ENCODE results near the gene LRRTM3. TPM values are rescaled to one million over a fixed set of nuclear protein-coding genes. Genes with fewer than 3 reads are reported as not detected.

Gene LRRTM3
- total RNA-seq, 1 experiment from 2014 or later, result 0.96 TPM

DNA sequence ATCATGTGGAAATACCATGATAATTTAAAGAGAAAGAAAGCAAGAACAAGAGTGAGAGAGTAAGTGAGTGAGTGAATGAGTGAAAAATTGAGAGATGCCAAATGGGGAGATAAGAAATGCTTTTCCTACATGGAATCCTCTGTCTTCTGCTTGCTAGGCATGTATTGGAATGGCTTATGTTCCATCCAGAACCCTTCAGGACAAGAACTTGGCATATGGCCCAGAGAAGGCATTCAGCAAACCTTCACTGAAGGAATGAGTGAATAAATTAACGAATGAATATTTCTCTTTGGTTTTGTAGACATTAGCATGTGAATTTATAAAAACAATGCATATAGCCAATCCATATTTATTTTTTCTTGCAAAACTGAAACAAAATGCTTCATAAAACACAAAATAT is 162.2 kb downstream of the LRRTM3 start:
- no peaks in the 10 kb centered on the region for H3K9me3 Mint-ChIP-seq
- H4K5ac ChIP-seq (ENCODE audit: insufficient read length, low read depth, low read length), result no peak overlapping the region
- no peak overlapping the region for H2BK5ac ChIP-seq (ENCODE audit: insufficient read length, low read length)
- H3K14ac ChIP-seq (ENCODE audit: insufficient read depth, low read length), result no peak overlapping the region
- no peak overlapping the region for H3K4ac ChIP-seq (ENCODE audit: low read depth, low read length)
- H3K23me2 ChIP-seq (ENCODE audit: insufficient read length, low read depth, low read length, poor library complexity, severe bottlenecking), result no peaks in the 10 kb centered on the region
- H3K27me3 ChIP-seq (ENCODE audit: insufficient read depth, low read length), result no peaks in the 10 kb centered on the region
- no peaks in the 10 kb centered on the region for H3K79me1 ChIP-seq (ENCODE audit: insufficient read depth, low read depth, low read length, poor library complexity, severe bottlenecking)
- no peak overlapping the region for H2BK15ac ChIP-seq (ENCODE audit: low read depth, low read length)
- H3K9me3 ChIP-seq (ENCODE audit: control insufficient read depth, low read depth, low read length), result no peaks in the 10 kb centered on the region
- H3K18ac ChIP-seq (ENCODE audit: insufficient read length, low read depth, low read length), result no peak overlapping the region
- no peak overlapping the region for H4K91ac ChIP-seq (ENCODE audit: insufficient read length, low read depth, low read length)
- no CpG with 5 or more reads among the region's 1 CpG for WGBS (ENCODE audit: extremely low coverage, insufficient read length, low lambda C conversion rate)
- H3K4me2 ChIP-seq (ENCODE audit: insufficient read depth, insufficient read length, low read length), result no peak overlapping the region
- no peaks in the 10 kb centered on the region for H4K20me1 ChIP-seq (ENCODE audit: control insufficient read depth, insufficient read depth, insufficient read length)
- no peak overlapping the region for H3K27ac ChIP-seq (ENCODE audit: insufficient read length, low read depth, low read length)
- H2BK20ac ChIP-seq (ENCODE audit: low read depth, low read length, poor library complexity, severe bottlenecking), result no peak overlapping the region
- H3K27ac Mint-ChIP-seq, result no peak overlapping the region
- H3K4me3 Mint-ChIP-seq, result no peak overlapping the region
- H3K79me2 ChIP-seq (ENCODE audit: insufficient read depth, low read length), result no peaks in the 10 kb centered on the region
- H3K23ac ChIP-seq (ENCODE audit: insufficient read length, low read depth, low read length), result no peak overlapping the region
- no peak for DNase-seq
- H2BK12ac ChIP-seq (ENCODE audit: insufficient read length, low read depth, low read length), result no peak overlapping the region
- no peak overlapping the region for H4K8ac ChIP-seq (replicated peaks; ENCODE audit: insufficient read length, low read depth, low read length)
- H2AFZ ChIP-seq (ENCODE audit: low read length), result no peak overlapping the region
- H3K27me3 Mint-ChIP-seq (ENCODE audit: low read depth), result no peaks in the 10 kb centered on the region
- TF ChIP-seq, protein P1, sequence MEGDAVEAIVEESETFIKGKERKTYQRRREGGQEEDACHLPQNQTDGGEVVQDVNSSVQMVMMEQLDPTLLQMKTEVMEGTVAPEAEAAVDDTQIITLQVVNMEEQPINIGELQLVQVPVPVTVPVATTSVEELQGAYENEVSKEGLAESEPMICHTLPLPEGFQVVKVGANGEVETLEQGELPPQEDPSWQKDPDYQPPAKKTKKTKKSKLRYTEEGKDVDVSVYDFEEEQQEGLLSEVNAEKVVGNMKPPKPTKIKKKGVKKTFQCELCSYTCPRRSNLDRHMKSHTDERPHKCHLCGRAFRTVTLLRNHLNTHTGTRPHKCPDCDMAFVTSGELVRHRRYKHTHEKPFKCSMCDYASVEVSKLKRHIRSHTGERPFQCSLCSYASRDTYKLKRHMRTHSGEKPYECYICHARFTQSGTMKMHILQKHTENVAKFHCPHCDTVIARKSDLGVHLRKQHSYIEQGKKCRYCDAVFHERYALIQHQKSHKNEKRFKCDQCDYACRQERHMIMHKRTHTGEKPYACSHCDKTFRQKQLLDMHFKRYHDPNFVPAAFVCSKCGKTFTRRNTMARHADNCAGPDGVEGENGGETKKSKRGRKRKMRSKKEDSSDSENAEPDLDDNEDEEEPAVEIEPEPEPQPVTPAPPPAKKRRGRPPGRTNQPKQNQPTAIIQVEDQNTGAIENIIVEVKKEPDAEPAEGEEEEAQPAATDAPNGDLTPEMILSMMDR (conservative IDR thresholded peaks at IDR 0.05), result no peak
- H2AK5ac ChIP-seq (ENCODE audit: insufficient read length, low read length), result no peak overlapping the region
- H3K9ac ChIP-seq (ENCODE audit: extremely low read depth, insufficient read length, low read length), result no peak overlapping the region
- H3K56ac ChIP-seq (ENCODE audit: insufficient read length, low read depth, low read length), result no peak overlapping the region
- H3K4me1 ChIP-seq (ENCODE audit: insufficient read depth, low read length), result no peaks in the 10 kb centered on the region
- H3K36me3 Mint-ChIP-seq (ENCODE audit: insufficient read depth in 1 of 3, low read depth in 3 of 3), result no peaks in the 10 kb centered on the region
- no peak overlapping the region for H3T11ph ChIP-seq (ENCODE audit: low read length)
- no peaks in the 10 kb centered on the region for H3K4me1 Mint-ChIP-seq
- H2BK120ac ChIP-seq (ENCODE audit: low read depth, low read length, poor library complexity, severe bottlenecking), result no peak overlapping the region
